GM19035 (cell line): ENCODE measurements around the gene NMUR2.
A peak's percentile ranks its signal among the peaks of the same experiment; 100 is the strongest.

Experiments used
- ATAC-seq: cut with Tn5 transposase; IDR thresholded peaks from one replicate; pipeline ENCODE4 v1.9.1; 2021; ENCODE audit not compliant: unreplicated experiment

The NMUR2 gene

GRCh38 chr5:152405145-152405544 is at the start of gene NMUR2:
TSS of gene NMUR2 (minus strand) at chr5:152405279. CDS start at chr5:152405113, 166 bp downstream.
- no peak for ATAC-seq

GRCh38 chr5:152443935-152444334 is 38.9 kb upstream of the NMUR2 start:
- no peak for ATAC-seq

- no peak for ATAC-seq
These were observed 34.7 kb upstream of the NMUR2 start for GRCh38 chr5:152439791-152440190.

- ATAC-seq: no peak
These were observed 32.8 kb upstream of the NMUR2 start for GRCh38 chr5:152437866-152438265.

- no peak for ATAC-seq
These were observed 22.6 kb upstream of the NMUR2 start for GRCh38 chr5:152427721-152428120.

GRCh38 chr5:152425083-152425482 is 20.0 kb upstream of the NMUR2 start:
- no peak for ATAC-seq

GRCh38 chr5:152424501-152424900 is 19.4 kb upstream of the NMUR2 start:
- ATAC-seq: no peak

- ATAC-seq: no peak
These were observed 17.0 kb upstream of the NMUR2 start for GRCh38 chr5:152422081-152422480.

- ATAC-seq: no peak
These were observed 7.0 kb upstream of the NMUR2 start for GRCh38 chr5:152412129-152412528.

GRCh38 chr5:152406082-152406481 is 1.0 kb upstream of the NMUR2 start:
- ATAC-seq: no peak

- no peak for ATAC-seq
These were observed 585 bp downstream of the NMUR2 start for GRCh38 chr5:152404494-152404893.

GRCh38 chr5:152403046-152403445 is 2.0 kb downstream of the NMUR2 start:
- ATAC-seq: no peak

- no peak for ATAC-seq
These were observed 4.2 kb downstream of the NMUR2 start for GRCh38 chr5:152400846-152401245.

GRCh38 chr5:152397581-152397980 is 7.5 kb downstream of the NMUR2 start:
- peak; percentile 87 for ATAC-seq

GRCh38 chr5:152393441-152393840 is 11.6 kb downstream of the NMUR2 start:
- no peak for ATAC-seq

GRCh38 chr5:152389208-152389849 is 15.8 kb downstream of the NMUR2 start:
- no peak for ATAC-seq

- no peak for ATAC-seq
These were observed 16.5 kb downstream of the NMUR2 start for GRCh38 chr5:152388610-152389009.

GRCh38 chr5:152380415-152381123 is 24.5 kb downstream of the NMUR2 start:
- no peak for ATAC-seq

GRCh38 chr5:152379331-152379730 is 25.7 kb downstream of the NMUR2 start:
- no peak for ATAC-seq

GRCh38 chr5:152378730-152379129 is 26.3 kb downstream of the NMUR2 start:
- no peak for ATAC-seq

GRCh38 chr5:152376886-152377285 is 28.2 kb downstream of the NMUR2 start:
- ATAC-seq: no peak

GRCh38 chr5:152374711-152375275 is 30.3 kb downstream of the NMUR2 start:
- ATAC-seq: no peak
